Measurements from ENCODE around the gene COL4A3. TPM values are rescaled to one million over a fixed set of nuclear protein-coding genes. Genes with fewer than 3 reads are reported as not detected.

The COL4A3 gene
- polyA plus RNA-seq, 1 donor from 2014 or later: 0.10 TPM

GRCh38 chr2:227234429-227234828, 70.0 kb downstream of the COL4A3 start:
- Histone ChIP-seq H3K27me3 (ENCODE audit: insufficient read depth, low read depth, low read length) (no peaks in the 10 kb centered on the region), H3K79me2 (replicated peaks; ENCODE audit: insufficient read depth, low read length) (no peaks in the 10 kb centered on the region), H3K9me2 (ENCODE audit: insufficient read depth, low read length) (no peaks in the 10 kb centered on the region), H3K9me3 (ENCODE audit: low read length) (no peaks in the 10 kb centered on the region), H3K27ac (ENCODE audit: low read length) (no peak overlapping the region), H3K9ac (ENCODE audit: low read length) (no peak overlapping the region), H4K20me1 (ENCODE audit: insufficient read depth) (no peaks in the 10 kb centered on the region), H2AFZ (ENCODE audit: low read depth, low read length) (no peak overlapping the region), H3K4me3 (ENCODE audit: low read length) (no peak overlapping the region), H3K4me2 (ENCODE audit: low read length) (no peak overlapping the region), H3F3A (ENCODE audit: insufficient read depth, low read length, poor library complexity, severe bottlenecking) (no peaks in the 10 kb centered on the region), H3K36me3 (ENCODE audit: insufficient read depth, low read length) (no peaks in the 10 kb centered on the region)
- TF ChIP-seq TAF1 (IDR thresholded peaks at IDR 0.05; ENCODE audit: low read depth): no peak
- TF ChIP-seq, protein P1, sequence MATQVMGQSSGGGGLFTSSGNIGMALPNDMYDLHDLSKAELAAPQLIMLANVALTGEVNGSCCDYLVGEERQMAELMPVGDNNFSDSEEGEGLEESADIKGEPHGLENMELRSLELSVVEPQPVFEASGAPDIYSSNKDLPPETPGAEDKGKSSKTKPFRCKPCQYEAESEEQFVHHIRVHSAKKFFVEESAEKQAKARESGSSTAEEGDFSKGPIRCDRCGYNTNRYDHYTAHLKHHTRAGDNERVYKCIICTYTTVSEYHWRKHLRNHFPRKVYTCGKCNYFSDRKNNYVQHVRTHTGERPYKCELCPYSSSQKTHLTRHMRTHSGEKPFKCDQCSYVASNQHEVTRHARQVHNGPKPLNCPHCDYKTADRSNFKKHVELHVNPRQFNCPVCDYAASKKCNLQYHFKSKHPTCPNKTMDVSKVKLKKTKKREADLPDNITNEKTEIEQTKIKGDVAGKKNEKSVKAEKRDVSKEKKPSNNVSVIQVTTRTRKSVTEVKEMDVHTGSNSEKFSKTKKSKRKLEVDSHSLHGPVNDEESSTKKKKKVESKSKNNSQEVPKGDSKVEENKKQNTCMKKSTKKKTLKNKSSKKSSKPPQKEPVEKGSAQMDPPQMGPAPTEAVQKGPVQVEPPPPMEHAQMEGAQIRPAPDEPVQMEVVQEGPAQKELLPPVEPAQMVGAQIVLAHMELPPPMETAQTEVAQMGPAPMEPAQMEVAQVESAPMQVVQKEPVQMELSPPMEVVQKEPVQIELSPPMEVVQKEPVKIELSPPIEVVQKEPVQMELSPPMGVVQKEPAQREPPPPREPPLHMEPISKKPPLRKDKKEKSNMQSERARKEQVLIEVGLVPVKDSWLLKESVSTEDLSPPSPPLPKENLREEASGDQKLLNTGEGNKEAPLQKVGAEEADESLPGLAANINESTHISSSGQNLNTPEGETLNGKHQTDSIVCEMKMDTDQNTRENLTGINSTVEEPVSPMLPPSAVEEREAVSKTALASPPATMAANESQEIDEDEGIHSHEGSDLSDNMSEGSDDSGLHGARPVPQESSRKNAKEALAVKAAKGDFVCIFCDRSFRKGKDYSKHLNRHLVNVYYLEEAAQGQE (IDR thresholded peaks at IDR 0.05; ENCODE audit: borderline replicate concordance): no peak
- no peak for TF ChIP-seq EP300 (conservative IDR thresholded peaks at IDR 0.05; ENCODE audit: poor library complexity, severe bottlenecking)
- no peak for TF ChIP-seq SMC3 (conservative IDR thresholded peaks at IDR 0.05; ENCODE audit: poor library complexity)
- TF ChIP-seq RAD21 (conservative IDR thresholded peaks at IDR 0.05): no peak
- no peak for TF ChIP-seq MXI1 (conservative IDR thresholded peaks at IDR 0.05; ENCODE audit: poor library complexity, severe bottlenecking)
- TF ChIP-seq, protein P2, sequence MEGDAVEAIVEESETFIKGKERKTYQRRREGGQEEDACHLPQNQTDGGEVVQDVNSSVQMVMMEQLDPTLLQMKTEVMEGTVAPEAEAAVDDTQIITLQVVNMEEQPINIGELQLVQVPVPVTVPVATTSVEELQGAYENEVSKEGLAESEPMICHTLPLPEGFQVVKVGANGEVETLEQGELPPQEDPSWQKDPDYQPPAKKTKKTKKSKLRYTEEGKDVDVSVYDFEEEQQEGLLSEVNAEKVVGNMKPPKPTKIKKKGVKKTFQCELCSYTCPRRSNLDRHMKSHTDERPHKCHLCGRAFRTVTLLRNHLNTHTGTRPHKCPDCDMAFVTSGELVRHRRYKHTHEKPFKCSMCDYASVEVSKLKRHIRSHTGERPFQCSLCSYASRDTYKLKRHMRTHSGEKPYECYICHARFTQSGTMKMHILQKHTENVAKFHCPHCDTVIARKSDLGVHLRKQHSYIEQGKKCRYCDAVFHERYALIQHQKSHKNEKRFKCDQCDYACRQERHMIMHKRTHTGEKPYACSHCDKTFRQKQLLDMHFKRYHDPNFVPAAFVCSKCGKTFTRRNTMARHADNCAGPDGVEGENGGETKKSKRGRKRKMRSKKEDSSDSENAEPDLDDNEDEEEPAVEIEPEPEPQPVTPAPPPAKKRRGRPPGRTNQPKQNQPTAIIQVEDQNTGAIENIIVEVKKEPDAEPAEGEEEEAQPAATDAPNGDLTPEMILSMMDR (IDR thresholded peaks at IDR 0.05; ENCODE audit: poor library complexity, severe bottlenecking): no peak
- TF ChIP-seq EZH2 (IDR thresholded peaks at IDR 0.05; ENCODE audit: borderline replicate concordance, insufficient read depth, low read length, poor library complexity, severe bottlenecking): no peak
- TF ChIP-seq POLR2AphosphoS5 (IDR thresholded peaks at IDR 0.05): no peak

DNA sequence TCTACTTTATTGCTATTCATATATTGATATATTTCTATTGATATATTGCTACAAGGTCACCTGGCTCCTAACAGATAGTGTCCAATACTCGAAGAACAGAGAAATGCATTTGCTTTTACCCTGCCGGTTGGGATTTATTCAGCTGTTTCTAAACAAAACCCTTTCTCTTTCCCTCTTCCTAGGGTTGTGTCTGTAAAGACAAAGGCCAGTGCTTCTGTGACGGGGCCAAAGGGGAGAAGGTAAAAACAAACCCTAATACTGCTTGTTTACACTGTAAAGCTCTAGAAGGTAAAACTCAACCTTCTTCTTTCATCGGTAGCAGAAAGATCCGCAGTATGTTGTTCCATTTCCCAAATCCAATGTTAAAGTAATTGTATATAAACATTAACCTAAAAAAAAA, 73.4 kb downstream of the COL4A3 start:
- Histone ChIP-seq H2AFZ (ENCODE audit: low read depth, low read length) (no peak overlapping the region), H3K9me3 (ENCODE audit: low read length) (no peaks in the 10 kb centered on the region), H3K9ac (ENCODE audit: low read length) (no peak overlapping the region), H4K20me1 (ENCODE audit: insufficient read depth) (no peaks in the 10 kb centered on the region), H3K9me2 (ENCODE audit: insufficient read depth, low read length) (no peaks in the 10 kb centered on the region), H3F3A (ENCODE audit: insufficient read depth, low read length, poor library complexity, severe bottlenecking) (no peaks in the 10 kb centered on the region), H3K27ac (ENCODE audit: low read length) (no peak overlapping the region), H3K4me3 (ENCODE audit: low read length) (no peak overlapping the region), H3K27me3 (ENCODE audit: insufficient read depth, low read depth, low read length) (no peaks in the 10 kb centered on the region), H3K4me2 (ENCODE audit: low read length) (no peak overlapping the region), H3K36me3 (ENCODE audit: insufficient read depth, low read length) (no peaks in the 10 kb centered on the region), H3K79me2 (replicated peaks; ENCODE audit: insufficient read depth, low read length) (no peaks in the 10 kb centered on the region)
- no peak for TF ChIP-seq MXI1 (conservative IDR thresholded peaks at IDR 0.05; ENCODE audit: poor library complexity, severe bottlenecking)
- TF ChIP-seq SMC3 (conservative IDR thresholded peaks at IDR 0.05; ENCODE audit: poor library complexity): no peak
- TF ChIP-seq, protein P2 (IDR thresholded peaks at IDR 0.05; ENCODE audit: poor library complexity, severe bottlenecking): no peak
- TF ChIP-seq RAD21 (conservative IDR thresholded peaks at IDR 0.05): no peak
- TF ChIP-seq, protein P1 (IDR thresholded peaks at IDR 0.05; ENCODE audit: borderline replicate concordance): no peak
- TF ChIP-seq POLR2AphosphoS5 (IDR thresholded peaks at IDR 0.05): no peak
- TF ChIP-seq EP300 (conservative IDR thresholded peaks at IDR 0.05; ENCODE audit: poor library complexity, severe bottlenecking): no peak
- no peak for TF ChIP-seq EZH2 (IDR thresholded peaks at IDR 0.05; ENCODE audit: borderline replicate concordance, insufficient read depth, low read length, poor library complexity, severe bottlenecking)
- no peak for TF ChIP-seq TAF1 (IDR thresholded peaks at IDR 0.05; ENCODE audit: low read depth)

Measured in neural cell (in vitro differentiated cells).